ENCODE data around the gene HYOU1.
"Not testable (repeated sequence)": the region's sequence is repeated elsewhere in the genome, so short reads cannot be mapped to it uniquely, and the experiment has no call there.

HYOU1 gene

DNA sequence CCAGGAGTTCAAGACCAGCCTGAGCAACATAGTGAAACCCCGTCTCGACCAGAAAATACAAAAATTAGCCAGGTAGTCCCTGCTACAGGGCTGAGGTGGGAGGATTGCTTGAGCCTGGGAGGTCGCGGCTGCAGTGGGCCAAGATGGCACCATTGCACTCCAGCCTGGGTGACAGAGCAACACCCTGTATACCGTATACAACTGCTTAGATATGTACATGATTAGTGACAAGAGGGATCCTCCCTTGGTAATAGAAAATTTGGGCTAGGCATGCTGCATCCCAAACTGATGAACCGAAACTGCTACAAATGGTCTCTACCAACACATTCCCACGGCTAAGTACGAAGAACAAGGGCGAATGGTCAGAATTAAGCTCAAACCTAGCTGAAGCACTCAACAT, 14.1 kb downstream of the HYOU1 start:
- DNase-seq (ENCODE audit: low read depth in 3 of 3) = no peak

DNA sequence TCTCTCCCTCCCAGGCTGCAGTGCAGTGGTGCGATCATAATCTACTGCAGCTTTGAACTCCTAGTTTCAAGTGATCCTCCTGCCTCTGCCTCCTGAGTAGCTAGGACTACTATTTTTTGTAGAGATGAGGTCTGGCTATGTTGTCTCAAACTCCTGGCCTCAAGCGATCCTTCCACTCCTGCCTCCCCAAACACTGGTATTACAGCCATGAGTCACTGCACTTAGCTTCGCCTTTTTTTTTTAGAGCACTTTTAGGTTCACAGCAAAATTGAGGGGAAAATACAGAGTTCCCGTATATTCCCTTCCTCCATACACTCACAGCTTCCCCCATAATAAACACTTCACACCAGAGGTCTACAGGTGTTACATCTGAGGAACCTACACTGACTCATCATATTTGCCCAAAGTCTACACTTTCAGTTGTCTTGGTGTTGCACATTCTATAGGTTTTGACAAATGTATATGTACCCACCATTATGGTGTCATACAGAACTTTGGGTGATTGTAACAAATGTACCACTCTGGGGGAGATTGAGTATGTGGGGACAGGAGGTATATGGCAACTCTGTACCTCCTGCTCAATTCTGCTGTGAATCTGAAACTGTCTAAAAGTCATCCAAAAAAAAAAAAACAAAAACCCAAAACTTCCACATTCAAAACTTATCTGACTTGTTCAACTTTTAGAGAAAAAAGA, 15.0 kb downstream of the HYOU1 start:
- no peak for DNase-seq (ENCODE audit: low read depth in 3 of 3)

DNA sequence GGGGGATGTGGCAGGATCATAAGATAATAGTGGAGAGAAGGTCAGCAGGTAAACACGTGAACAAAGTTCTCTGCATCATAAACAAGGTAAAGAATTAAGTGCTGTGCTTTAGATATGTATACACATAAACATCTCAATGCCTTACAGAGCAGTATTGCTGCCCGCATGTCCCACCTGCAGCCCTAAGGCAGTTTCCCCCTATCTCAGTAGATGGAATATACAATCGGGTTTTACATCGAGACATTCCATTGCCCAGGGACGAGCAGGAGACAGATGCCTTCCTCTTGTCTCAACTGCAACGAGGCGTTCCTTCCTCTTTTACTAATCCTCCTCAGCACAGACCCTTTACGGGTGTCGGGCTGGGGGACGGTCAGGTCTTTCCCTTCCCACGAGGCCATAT, 17.5 kb downstream of the HYOU1 start:
- not testable (repeated sequence) for DNase-seq (ENCODE audit: low read depth in 3 of 3)

DNA sequence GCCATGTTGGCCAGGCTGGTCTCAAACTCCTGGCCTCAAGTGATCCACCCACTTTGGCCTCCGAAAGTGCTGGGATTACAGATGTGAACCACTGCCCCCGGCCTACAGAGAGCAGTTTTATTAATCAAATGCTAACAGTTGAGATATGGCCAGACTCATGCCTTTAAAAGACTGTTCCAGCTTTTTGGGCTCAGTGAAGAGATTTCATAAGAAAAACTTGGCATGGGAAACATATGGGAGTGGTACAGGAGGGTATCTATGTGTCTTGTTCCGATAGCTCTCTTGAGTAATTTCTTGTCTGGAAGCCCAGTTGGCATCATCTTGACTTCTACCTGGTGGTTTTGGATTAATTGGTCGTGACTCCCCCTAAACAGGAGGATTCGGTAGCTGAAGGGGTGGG, 18.1 kb downstream of the HYOU1 start:
- no peak for DNase-seq (ENCODE audit: low read depth in 3 of 3)

DNA sequence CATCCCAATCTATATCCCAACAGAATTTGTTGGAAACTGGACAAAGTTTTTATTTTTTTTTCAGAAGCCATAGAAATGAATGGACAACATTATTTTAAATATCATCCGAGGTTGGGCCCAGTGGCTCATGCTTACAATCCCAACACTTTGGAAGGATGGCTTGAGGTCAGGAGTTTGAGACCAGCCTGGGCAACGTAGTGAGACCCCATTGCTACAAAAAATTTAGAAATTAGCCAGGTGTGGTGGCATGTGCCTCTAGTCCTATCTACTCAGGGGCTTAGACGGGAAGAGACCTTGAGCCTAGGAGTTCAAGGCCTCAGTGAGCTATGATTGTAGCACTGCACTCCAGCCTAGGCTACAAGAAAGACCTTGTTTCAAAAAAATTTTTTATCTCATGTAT, 22.2 kb downstream of the HYOU1 start:
- no peak for DNase-seq (ENCODE audit: low read depth in 3 of 3)

DNA sequence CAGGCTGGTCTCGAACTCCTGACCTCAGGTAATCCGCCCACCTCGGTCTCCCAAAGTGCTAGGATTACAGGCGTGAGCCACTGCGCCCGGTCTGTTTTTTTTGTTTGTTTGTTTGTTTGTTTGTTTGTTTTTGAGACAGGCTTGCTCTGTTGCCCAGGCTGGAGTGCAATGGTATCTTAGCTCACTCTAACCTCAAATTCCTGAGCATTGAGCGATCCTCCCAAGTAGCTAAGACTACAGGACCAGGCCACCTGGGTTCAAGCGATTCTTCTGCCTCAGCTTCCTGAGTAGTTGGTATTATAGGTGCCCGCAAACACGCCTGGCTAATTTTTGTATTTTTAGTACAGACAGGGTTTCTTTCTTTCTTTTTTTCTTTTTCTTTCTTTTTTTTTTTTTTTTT, 23.6 kb downstream of the HYOU1 start:
- DNase-seq (ENCODE audit: low read depth in 3 of 3) = not testable (repeated sequence)

DNA sequence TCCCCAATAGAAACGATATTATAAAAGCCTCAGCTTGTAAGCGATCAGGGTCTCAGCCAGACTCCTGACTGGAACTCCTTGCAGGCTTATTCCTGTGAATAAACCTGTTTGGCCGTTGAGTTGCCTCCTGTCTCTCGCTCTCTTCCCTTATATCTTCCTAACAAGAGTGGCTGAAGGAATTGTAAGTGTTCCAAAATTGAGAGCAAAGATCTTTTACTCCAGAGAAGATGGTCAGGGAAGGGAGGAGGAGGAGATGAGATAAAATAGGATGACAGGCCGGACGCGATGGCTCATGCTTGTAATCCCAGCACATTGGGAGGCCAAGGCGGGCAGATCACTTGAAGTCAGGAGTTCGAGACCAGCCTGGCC, 25.1 kb downstream of the HYOU1 start:
- no peak for DNase-seq (ENCODE audit: low read depth in 3 of 3)

DNA sequence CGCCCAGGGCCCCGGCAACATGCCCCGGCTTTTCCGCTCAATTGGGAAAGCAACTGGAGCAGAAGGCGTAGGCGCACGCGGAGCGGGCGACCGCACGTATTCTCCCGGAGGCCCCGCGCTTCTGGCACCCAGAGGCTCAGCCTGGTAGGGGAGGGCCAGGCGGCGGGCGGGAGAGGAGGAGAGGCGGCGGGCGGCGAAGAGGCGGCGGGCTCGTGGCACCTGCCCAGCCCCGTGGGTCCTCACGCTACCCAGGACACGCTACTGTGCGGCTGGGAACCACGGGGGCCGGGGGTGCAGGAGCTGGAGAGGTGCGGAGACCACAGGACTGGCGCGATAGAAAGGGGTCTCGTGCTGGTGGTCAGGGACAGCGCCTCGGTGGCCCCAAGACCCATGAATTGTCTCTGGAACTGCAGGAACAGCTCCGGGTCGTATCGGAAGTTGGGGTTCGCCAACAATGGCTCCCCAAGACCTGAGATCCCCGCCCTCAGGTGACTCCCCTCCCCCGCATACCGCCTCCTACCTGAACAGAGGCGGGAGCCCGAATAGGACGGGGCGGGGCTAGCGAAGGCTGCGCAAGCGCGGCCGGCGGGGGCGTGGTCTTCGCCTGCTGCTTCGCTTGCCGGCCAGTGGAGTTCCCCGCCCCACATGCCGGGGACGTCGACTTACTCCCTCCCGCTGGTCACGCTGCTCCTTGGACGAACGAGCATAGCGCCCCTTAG, 26.5 kb downstream of the HYOU1 start, which contains the start of gene SLC37A4:
Gene SLC37A4, minus strand, starts transcription at position 549 of the 719 bp plus-strand sequence.
- DNase-seq (ENCODE audit: low read depth in 3 of 3) = peak; percentile 97 to 99 (median 98)

DNA sequence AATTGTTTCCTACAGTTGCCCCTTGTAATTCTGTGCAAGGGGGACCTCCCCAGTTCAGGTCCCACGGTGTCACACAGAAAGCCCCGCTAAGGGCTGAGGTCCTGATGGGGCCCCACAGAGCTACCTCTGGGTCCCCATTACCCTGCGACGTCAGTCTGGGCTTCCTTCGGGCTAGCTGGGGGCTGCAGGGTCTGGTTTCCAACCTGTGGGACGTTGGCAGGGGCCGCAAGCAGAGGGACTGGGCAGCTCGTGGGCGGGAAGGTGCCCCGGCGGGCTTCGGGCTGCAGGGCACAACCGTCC, 27.0 kb downstream of the HYOU1 start:
- DNase-seq (ENCODE audit: low read depth in 3 of 3) = no peak

DNA sequence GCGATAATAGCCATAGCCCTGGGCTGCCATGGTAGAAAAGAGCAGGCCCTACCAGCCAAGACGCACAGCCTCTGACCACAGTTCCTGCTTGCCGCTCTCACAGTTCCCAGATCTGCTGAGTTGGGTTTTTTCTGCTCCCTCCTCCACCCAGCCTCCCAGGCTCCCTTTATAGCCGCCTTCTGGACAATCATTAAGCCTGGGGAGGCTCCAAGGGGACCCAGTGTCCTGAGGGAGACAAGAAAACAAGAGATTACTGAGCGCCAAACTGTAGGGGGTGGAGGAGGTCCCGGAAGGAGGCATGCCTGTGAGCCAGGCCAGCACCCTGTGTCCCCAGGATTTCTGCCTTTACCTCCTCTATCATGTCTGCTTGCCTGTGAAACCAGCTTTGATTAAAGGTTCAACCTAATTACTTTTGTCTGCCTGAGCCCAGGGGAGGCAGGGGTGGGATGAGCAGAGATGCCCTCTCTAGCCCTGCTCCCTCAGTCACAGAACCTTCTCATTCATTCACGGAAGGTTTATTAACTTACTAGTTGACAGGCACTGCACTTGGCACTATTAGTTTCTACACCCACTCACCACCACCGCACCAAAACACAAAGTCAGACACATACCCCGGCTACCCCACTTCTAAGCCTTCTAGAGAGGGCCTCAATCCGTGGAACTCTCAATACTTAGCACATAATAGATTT, 27.5 kb downstream of the HYOU1 start:
- DNase-seq (ENCODE audit: low read depth in 3 of 3) = peak in 2 of 3 experiments; percentile 27

DNA sequence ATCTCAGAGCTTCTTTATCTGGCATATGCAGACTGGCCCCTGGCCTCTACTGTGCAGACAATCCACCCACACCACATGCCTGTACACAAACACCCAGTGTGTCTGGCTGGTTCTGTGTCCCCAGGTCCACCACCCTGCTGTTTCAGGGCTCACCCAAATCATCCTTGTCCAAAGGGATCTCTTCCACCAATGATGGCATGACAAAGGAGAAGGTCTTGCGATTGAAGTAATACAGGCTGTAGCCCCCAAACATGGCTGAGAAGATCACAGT, 28.0 kb downstream of the HYOU1 start:
- DNase-seq (ENCODE audit: low read depth in 3 of 3) = no peak

DNA sequence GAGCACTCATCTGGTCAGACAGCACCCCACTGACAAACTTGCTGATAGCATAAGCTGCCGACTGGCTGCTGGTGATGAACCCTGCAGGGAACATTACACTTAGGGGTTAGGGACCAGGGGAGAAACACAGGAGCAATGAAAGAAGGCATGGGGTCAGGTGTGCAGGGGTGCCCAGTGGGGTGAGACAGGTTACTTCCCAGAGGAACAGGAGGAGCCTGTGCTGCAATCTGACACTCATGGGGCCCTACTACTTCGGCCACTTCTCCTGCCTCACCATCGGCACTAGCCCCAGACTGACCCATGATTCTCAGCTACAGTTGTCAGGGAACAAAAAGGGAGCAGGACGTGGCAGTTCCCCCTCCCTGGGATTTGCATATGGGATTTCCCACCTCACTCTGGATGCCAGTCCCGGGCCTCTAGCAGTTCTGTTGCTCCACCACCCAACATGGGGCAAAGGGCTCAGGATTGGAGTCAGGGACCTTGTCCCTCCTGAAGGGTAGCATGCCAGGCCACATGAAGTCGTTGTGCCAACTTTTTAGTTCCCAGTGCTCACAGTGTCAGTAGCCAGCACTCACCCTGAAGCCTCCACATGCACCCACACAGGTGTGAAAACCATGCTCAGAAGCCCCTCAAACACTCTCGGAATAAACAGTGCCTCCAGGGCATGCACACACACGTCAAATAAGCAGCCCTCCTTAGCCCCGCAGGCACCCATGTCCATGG, 28.5 kb downstream of the HYOU1 start:
- no peak for DNase-seq (ENCODE audit: low read depth in 3 of 3)

DNA sequence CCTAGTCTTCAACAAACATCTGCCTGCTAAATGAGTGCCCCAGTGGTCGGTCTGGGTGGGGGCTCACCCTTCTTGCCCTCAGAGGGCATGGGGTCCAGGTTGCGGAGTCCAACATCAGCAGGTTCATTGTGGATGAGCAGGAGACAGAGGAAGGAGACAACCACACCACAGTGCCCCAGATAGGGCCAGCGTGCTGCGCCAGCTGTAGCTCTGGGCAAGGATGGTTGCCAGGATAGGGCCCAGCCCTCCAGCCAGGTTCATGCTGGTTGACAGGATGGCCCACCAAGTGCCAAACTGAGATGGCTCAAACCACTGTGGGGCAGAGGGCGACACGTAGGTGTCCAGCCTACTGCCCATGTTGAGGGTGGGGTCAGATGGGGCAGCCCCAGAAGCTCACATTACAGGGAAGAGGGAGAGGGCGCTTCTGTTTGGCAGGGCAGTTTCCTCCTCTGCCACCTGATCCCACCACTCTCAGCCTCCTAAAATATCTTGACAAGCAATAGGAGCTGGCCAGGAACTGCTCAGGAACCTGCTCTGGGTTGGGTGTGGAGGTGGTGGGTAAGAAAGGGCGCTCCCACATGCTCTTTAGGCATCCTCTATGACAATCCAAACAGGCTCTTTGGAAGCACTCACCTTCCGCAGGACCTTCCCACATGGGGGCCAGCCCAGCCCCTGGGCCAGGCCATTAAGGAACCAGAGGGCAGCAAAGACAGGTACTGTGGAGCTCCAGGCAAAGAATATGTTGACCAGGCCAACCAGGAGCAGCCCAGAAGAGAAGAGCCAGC, 29.3 kb downstream of the HYOU1 start:
- no peak for DNase-seq (ENCODE audit: low read depth in 3 of 3)

DNA sequence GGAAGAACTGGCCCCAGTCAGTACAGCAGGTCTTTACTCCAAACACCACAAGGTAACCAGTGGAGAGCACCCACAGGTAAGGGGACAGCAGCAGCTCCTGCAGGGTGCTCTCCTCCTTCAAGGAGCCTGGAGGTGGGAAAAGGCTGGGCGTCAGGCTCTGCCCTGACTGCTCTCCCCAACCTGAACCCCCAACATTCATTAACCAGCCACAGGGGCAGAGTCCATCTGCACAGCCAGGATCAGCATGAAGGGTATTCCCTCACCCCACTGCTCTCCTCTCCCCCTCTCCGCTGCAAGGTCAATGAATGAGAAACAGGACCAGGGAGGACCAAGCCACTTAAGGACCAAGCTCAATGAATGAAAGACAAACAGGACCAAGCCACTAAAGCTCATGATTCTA, 30.0 kb downstream of the HYOU1 start:
- no peak for DNase-seq (ENCODE audit: low read depth in 3 of 3)

DNA sequence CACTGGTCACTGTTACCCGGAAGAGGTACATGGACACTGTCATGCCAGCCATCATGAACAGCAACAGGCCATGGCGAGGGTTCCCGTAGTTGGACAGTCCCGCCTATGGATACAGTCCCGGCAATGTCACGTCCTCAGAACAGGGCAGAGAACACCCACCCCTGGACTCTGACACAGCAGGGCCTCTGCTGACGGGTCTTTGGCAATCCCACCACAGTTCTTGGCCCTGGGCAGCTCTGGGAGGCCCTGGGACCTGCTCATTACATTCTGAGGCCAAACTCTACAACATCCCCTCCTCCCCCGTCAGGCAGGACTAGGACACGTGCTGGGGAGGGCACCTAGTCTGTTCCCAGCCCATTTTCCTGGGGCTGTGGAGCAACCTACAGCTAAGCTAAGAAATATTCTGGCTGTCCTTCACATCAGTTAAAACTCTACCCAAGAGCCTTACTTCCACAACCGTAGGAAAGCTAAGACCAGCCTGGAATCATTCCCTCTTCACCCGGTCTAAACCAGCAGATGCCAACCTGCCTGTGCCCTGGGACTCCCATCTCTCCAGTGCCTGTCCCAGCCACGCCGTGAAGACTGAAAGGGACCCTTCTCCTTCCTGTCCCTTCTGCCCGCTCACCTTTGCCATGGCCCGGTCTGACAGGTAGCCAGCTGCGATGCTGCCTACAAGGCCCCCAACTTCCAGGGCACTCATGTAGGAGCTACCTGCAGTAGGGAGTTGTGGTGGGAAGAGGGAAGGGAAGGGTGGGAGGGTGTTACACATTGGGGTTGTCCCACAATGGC, 30.8 kb downstream of the HYOU1 start:
- no peak for DNase-seq (ENCODE audit: low read depth in 3 of 3)

DNA sequence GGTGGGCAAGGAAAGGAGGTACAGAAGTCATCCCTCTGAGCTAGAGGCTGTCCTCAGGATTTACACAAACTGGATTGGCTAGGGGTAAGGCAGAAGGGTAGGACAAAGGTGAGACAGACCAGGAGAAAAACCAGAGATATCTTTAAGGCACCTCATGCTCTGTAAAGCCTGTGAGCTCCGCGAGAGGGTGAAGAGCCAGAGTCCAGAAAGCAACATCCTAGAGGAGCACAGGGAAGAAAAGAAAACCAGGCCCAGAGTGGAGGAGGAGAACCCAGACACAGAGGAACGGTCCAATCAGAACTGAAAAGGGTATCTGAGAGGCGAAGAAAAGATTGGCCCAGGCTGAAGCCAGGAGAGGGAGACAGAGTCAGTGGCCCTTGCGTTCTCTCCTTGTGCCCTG, 31.5 kb downstream of the HYOU1 start:
- no peak for DNase-seq (ENCODE audit: low read depth in 3 of 3)

DNA sequence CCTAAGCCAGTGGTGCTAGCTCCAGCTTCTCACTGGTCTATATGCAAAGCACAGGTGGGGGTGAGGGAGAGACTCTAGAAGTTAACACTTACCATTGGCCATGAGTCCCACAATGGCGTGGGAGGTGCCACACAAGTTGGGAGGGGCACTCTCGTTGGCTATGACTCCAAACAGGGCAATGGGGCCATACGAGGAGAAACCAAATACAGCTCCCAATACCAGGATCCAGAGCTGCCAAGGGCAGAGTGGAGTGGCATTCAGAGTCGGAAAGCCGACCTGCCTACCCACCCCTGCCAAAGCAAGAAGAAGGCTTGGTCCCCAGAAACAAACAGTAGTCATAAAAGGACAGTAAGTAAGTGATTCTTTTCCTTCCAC, 31.9 kb downstream of the HYOU1 start:
- DNase-seq (ENCODE audit: low read depth in 3 of 3) = no peak

DNA sequence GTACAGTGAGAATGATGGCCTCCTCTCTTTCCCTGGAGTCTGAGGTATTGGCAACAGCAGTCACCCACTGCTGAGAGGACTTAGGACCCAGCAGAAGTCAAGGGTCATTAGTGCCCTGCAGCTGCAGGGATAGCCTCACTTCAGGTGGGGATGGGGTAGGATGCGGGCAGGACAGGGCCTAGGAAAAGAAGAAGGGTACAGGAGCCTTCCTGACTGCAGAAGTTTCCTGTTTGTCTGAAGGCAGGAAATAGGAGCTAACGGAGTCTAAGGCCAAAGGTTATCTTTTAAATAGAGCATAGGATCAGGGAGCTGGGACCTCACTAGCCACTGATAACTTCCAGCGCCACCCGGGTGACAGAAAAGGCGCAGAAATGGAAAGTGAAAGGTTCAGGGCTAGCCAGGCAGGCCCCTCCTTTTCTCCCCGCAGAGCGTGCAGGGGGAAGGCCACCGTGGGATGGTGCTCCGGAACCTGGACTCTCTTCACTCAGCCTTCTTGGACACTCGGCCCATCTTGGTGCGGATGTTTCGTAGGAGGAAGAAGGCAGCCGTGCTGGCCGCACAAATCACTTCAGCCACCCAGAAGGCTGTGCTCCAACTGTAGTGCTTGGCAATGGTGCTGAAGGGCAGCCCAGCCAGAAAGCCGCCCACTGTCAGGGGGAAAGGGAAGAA, 32.4 kb downstream of the HYOU1 start:
- no peak for DNase-seq (ENCODE audit: low read depth in 3 of 3)

DNA sequence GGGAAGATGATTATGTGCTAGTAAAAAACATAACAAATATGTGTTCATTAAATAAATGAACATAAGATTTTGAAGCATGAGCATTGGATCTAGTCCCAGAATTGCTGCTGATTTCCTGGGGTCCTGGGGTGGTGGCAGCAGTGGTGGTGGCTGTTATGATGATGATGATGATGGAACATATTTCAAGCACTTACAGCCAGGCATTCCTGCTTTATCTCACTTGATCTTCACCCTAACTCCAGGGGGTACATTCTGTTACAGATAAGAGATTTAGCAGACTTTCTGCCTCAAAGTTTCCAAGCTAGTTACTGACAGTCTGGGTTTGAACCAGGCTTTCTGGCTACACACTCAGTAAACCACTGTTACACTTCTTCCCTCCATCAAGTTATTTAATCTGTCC, 33.3 kb downstream of the HYOU1 start:
- no peak for DNase-seq (ENCODE audit: low read depth in 3 of 3)

DNA sequence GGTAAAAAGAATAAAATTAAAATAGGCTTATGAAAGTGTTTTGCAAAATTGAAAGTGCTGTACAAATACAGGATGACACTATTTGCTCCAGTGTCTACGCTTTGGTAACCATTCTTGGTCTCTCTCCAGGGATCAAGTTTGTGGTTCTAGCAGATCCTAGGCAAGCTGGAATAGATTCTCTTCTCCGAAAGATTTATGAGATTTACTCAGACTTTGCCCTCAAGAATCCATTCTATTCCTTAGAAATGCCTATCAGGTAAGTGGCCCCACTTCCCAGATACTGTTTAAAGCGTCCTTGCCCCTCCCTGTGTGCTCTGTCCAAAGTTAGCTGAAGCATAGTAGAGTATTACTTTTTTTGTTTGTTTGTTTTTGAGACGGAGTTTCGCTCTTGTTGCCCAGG, 35.4 kb downstream of the HYOU1 start:
- no peak for DNase-seq (ENCODE audit: low read depth in 3 of 3)

DNA sequence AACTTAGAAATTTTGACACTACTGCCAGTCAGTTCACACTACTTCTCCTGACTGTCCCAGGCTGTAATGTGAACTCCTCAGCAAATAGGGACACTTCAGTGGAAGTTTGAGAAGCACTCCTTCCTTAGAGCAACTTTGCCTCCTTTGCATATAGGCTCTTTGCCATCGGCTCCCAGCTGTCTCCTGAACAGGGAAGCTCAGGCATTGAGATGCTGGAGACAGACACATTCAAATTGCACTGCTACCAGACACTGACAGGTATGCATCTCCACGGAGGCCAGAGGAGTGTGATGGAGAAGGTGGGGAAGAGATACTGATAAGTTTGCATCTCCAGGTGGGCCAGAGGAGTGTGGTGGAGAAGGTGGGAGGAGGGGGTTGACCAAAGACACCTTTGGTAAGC, 37.0 kb downstream of the HYOU1 start:
- no peak for DNase-seq (ENCODE audit: low read depth in 3 of 3)
